ENCODE results near the gene AKIRIN2. TPM values are rescaled to one million over a fixed set of nuclear protein-coding genes. Genes with fewer than 3 reads are reported as not detected.

AKIRIN2 gene
- polyA plus RNA-seq, 1 of the 3 experiments (the other 2 are of a cell fraction): 19.0 TPM

GRCh38 chr6:87682310-87682709, 19.7 kb downstream of the AKIRIN2 start (continued):
- TF ChIP-seq USF2 (IDR thresholded peaks at IDR 0.05; ENCODE audit: borderline replicate concordance, low read depth, low read length) (no peak), GABPA (IDR thresholded peaks at IDR 0.05; ENCODE audit: low read depth) (no peak), RFX5 (IDR thresholded peaks at IDR 0.05; ENCODE audit: low read length) (no peak), MEF2A (IDR thresholded peaks at IDR 0.05; ENCODE audit: borderline replicate concordance, low read depth) (no peak), TAF1 (IDR thresholded peaks at IDR 0.05; ENCODE audit: borderline replicate concordance, low read depth, low read length) (no peak), TEAD4 (IDR thresholded peaks at IDR 0.05; ENCODE audit: borderline replicate concordance, insufficient read depth) (no peak), FOXJ3 (CRISPR knock-in tag; IDR thresholded peaks at IDR 0.05) (no peak), YY1 (IDR thresholded peaks at IDR 0.05; ENCODE audit: low read depth) (no peak), JUND (IDR thresholded peaks at IDR 0.05) (no peak; the same call in 1 of the 2 replicates), REST (IDR thresholded peaks at IDR 0.05; ENCODE audit: low read depth, low read length) (no peak), FOXM1 (IDR thresholded peaks at IDR 0.05; ENCODE audit: low read depth) (no peak), MXI1 (IDR thresholded peaks at IDR 0.05; ENCODE audit: low read depth, low read length) (no peak), SMC3 (IDR thresholded peaks at IDR 0.05; ENCODE audit: low read depth, low read length) (no peak), EZH2phosphoT487 (IDR thresholded peaks at IDR 0.05; ENCODE audit: borderline replicate concordance, low read depth) (no peak)

GRCh38 chr6:87675004-87675681, 26.9 kb downstream of the AKIRIN2 start:
- 85% methylated on average over 4 of the region's 4 CpGs for WGBS (ENCODE audit: low lambda C conversion rate)
- H3K79me2 ChIP-seq (ENCODE audit: insufficient read depth): peaks cover 47% of the 10 kb centered on the region; the same call in 1 of the 2 replicates
- H3K9me2 ChIP-seq: no peaks in the 10 kb centered on the region
- H4K20me1 ChIP-seq (ENCODE audit: insufficient read depth): peaks cover 20% of the 10 kb centered on the region
- H3K4me1 ChIP-seq (ENCODE audit: control insufficient read depth in 1 of 2, insufficient read depth in 2 of 2, low read depth in 1 of 2, low read length in 1 of 2): no peaks in the 10 kb centered on the region
- DNase-seq: no peak
- TF ChIP-seq IRF3 (IDR thresholded peaks at IDR 0.05; ENCODE audit: low read depth, low read length): no peak
- TF ChIP-seq RFX5 (IDR thresholded peaks at IDR 0.05; ENCODE audit: low read length): no peak
- no peak for TF ChIP-seq MAX (IDR thresholded peaks at IDR 0.05; ENCODE audit: low read depth)
- no peak for TF ChIP-seq YY1 (IDR thresholded peaks at IDR 0.05; ENCODE audit: low read depth)
- TF ChIP-seq GABPA (IDR thresholded peaks at IDR 0.05; ENCODE audit: low read depth): no peak
- no peak for TF ChIP-seq RXRA (IDR thresholded peaks at IDR 0.05; ENCODE audit: borderline replicate concordance, low read depth)
- no peak for TF ChIP-seq RAD21 (IDR thresholded peaks at IDR 0.05; ENCODE audit: low read length)
- TF ChIP-seq EP300 (IDR thresholded peaks at IDR 0.05; ENCODE audit: borderline replicate concordance in 1 of 2, low read depth in 1 of 2, low read length in 1 of 2): no peak
- TF ChIP-seq NRF1 (IDR thresholded peaks at IDR 0.05; ENCODE audit: low read depth, low read length): no peak
- no peak for TF ChIP-seq SMC3 (IDR thresholded peaks at IDR 0.05; ENCODE audit: low read depth, low read length)
- no peak for TF ChIP-seq TEAD4 (IDR thresholded peaks at IDR 0.05; ENCODE audit: borderline replicate concordance, insufficient read depth)
- no peaks in the 10 kb centered on the region for H3K9me3 ChIP-seq
- H3K27ac ChIP-seq (ENCODE audit: low read depth in 2 of 2, low read length in 1 of 2): no peak overlapping the region
- no peaks in the 10 kb centered on the region for H3K27me3 ChIP-seq (ENCODE audit: insufficient read depth)
- H3K36me3 ChIP-seq (replicated peaks in 1 of 2; ENCODE audit: control insufficient read depth in 1 of 2, insufficient read depth in 2 of 2, low read length in 1 of 2): peaks cover 46 to 62% of the 10 kb centered on the region in 2 experiments
- no peak overlapping the region for H3K9ac ChIP-seq
- no peak overlapping the region for H2AFZ ChIP-seq (ENCODE audit: low read depth)
- ChIA-PET CTCF (interaction anchor here (1.3 kb wide), 1 partner anchor 25 kb away, joined by 3 read pairs; no protein-coding TSS in a partner anchor), POLR2A (no interaction called here)
- H3K4me3 ChIP-seq (ENCODE audit: low read depth in 2 of 2, low read length in 1 of 2): no peak overlapping the region
- H3F3A ChIP-seq (replicated peaks; ENCODE audit: insufficient read depth): peaks cover 20% of the 10 kb centered on the region
- no peak overlapping the region for H3K4me2 ChIP-seq

All from SK-N-SH (cell line).